Activated CD4-positive, alpha-beta T cell treated with anti-CD3 and anti-CD28 coated beads, Interleukin-2, amount 50 U/mL, for 24 hours (primary cell): Measurements from ENCODE around the gene TENM3.

ENCODE experiments used
- DNase-seq, 2 donors: peaks; one replicate each; pipeline ENCODE4 v3.0.0-alpha.2; 2020; ENCODE audit warnings: low read depth in 1 of 2, low spot score in 1 of 2

The TENM3 gene

GRCh38 chr4:182448281-182449151, 205.3 kb downstream of the TENM3 start:
- DNase-seq: peak in 1 of 2 donors; percentile 15

- DNase-seq: no peak
Observed at GRCh38 chr4:182449186-182449929, 206.2 kb downstream of the TENM3 start.

GRCh38 chr4:182449930-182450439, 206.8 kb downstream of the TENM3 start:
- no peak for DNase-seq

GRCh38 chr4:182451441-182451840, 208.2 kb downstream of the TENM3 start:
- no peak for DNase-seq

- no peak for DNase-seq
Observed at GRCh38 chr4:182453830-182454229, 210.6 kb downstream of the TENM3 start.

GRCh38 chr4:182454440-182455013, 211.3 kb downstream of the TENM3 start:
- no peak for DNase-seq

GRCh38 chr4:182465114-182465513, 221.9 kb downstream of the TENM3 start:
- no peak for DNase-seq

GRCh38 chr4:182465979-182466378, 222.8 kb downstream of the TENM3 start:
- no peak for DNase-seq

- DNase-seq: no peak
Observed at GRCh38 chr4:182470215-182470614, 227.0 kb downstream of the TENM3 start.

GRCh38 chr4:182475539-182475938, 232.3 kb downstream of the TENM3 start:
- DNase-seq: no peak

GRCh38 chr4:182478475-182478874, 235.3 kb downstream of the TENM3 start:
- no peak for DNase-seq

GRCh38 chr4:182483685-182484084, 240.5 kb downstream of the TENM3 start:
- DNase-seq: no peak

- no peak for DNase-seq
Observed at GRCh38 chr4:182486881-182487280, 243.7 kb downstream of the TENM3 start.

- no peak for DNase-seq
Observed at GRCh38 chr4:182488896-182489295, 245.7 kb downstream of the TENM3 start.

- no peak for DNase-seq
Observed at GRCh38 chr4:182489607-182490006, 246.4 kb downstream of the TENM3 start.

GRCh38 chr4:182491719-182492118, 248.5 kb downstream of the TENM3 start:
- DNase-seq: no peak

- DNase-seq: no peak
Observed at GRCh38 chr4:182492423-182492822, 249.2 kb downstream of the TENM3 start.

- no peak for DNase-seq
Observed at GRCh38 chr4:182493377-182493776, 250.2 kb downstream of the TENM3 start.

- DNase-seq: no peak
Observed at GRCh38 chr4:182494103-182494502, 250.9 kb downstream of the TENM3 start.

GRCh38 chr4:182495031-182495430, 251.8 kb downstream of the TENM3 start:
- DNase-seq: no peak

- DNase-seq: no peak
Observed at GRCh38 chr4:182495645-182496385, 252.6 kb downstream of the TENM3 start.
